Thymus (tissue), 11 donors: ENCODE results near the gene YDJC. TPM values are rescaled to one million over a fixed set of nuclear protein-coding genes. Genes with fewer than 3 reads are reported as not detected.
A peak's percentile ranks its signal among the peaks of the same experiment; 100 is the strongest.

Experiments used
- DNase-seq, 9 donors: peaks; one replicate each; pipeline ENCODE4 v3.0.0-alpha.2; 2013; ENCODE audit warnings: low spot score in 9 of 9, low read depth in 6 of 9, missing footprints in 1 of 9
- H3K27ac ChIP-seq, 2 donors: one replicate each; pipeline ENCODE4 v1.5.1; 2013; ENCODE audit warnings: control low read depth in 1 of 2, low read depth in 1 of 2, low read length in 1 of 2, mild to moderate bottlenecking in 1 of 2, moderate library complexity in 1 of 2
- H3K27me3 ChIP-seq, 2 donors: one replicate each; pipeline ENCODE4 v1.5.1; 2013; ENCODE audit warnings: low read length in 1 of 2; ENCODE audit not compliant: control insufficient read depth in 2 of 2, insufficient read depth in 1 of 2
- H3K36me3 ChIP-seq, 2 donors: one replicate each; pipeline ENCODE4 v1.5.1; 2013; ENCODE audit warnings: low read length in 1 of 2, mild to moderate bottlenecking in 1 of 2, moderate library complexity in 1 of 2; ENCODE audit not compliant: control insufficient read depth in 2 of 2, insufficient read depth in 2 of 2
- H3K4me1 ChIP-seq, 2 donors: one replicate each; pipeline ENCODE4 v1.5.1; 2013; ENCODE audit warnings: low read length in 2 of 2; ENCODE audit not compliant: control insufficient read depth in 2 of 2, insufficient read depth in 2 of 2
- H3K4me3 ChIP-seq, 2 donors: one replicate each; pipeline ENCODE4 v1.5.1; 2013; ENCODE audit warnings: low read length in 2 of 2, control low read depth in 1 of 2, mild to moderate bottlenecking in 1 of 2
- H3K9me3 ChIP-seq, 2 donors: one replicate each; pipeline ENCODE4 v1.5.1; 2013; ENCODE audit warnings: low read length in 1 of 2, mild to moderate bottlenecking in 1 of 2; ENCODE audit not compliant: control insufficient read depth in 2 of 2, insufficient read depth in 1 of 2
- WGBS: extraction: QIAGEN DNeasy Blood & Tissue Kit; methylation state at CpG from one replicate; pipeline ENCODE4 v1.1.7; 2013; 5-methylcytosine and 5-hydroxymethylcytosine counted together
- polyA plus RNA-seq: library from polyadenylated mRNA; stranded (reverse); fragments of 200-250 nt; gene quantifications from one replicate; pipeline ENCODE4 v1.2.3, GENCODE V29; 2013
- total RNA-seq: library from RNA; stranded (reverse); fragments of 120-200 nt; gene quantifications from one replicate; pipeline ENCODE4 v1.2.4, GENCODE V29; 2013
- donor health status: healthy.

Gene YDJC
- total and polyA plus RNA-seq, 2 donors, result 24.2 to 32.3 TPM

GRCh38 chr22:21657360-21658032 is 27.7 kb upstream of the YDJC start:
- Histone ChIP-seq H3K9me3 (no peaks in the 10 kb centered on the region), H3K27me3 (peaks cover 0 to 11% of the 10 kb centered on the region in 2 donors), H3K4me1 (peaks cover 10 to 27% of the 10 kb centered on the region in 2 donors), H3K27ac (no peak overlapping the region), H3K4me3 (peak overlapping the region; percentile 55 to 57), H3K36me3 (peaks cover 0 to 8% of the 10 kb centered on the region in 2 donors)
- DNase-seq, result peak in 6 of 9 donors; percentile 61 to 86 (median 73)
- WGBS, result 1% methylated on average over 79 of the region's 79 CpGs

DNA sequence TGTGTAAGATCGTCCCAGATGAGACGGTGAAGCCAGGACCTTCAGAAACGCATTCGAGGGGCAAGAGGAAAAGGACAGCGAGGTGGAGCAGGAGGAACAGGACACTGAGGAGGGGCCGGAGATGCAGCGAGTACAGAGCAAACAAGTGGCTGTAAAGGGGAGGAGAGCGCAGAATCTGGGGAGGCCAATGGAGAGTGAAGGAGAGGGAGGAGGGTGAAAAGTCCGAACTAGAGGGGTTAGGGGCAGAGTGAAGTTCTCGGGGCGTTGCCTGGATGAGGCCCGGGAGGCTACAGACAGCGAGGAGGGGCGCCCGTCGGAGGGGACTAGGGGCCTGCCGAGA is 27.2 kb upstream of the YDJC start:
- DNase-seq, result no peak
- Histone ChIP-seq H3K4me3 (peak overlapping the region; percentile 55 to 57), H3K27me3 (peaks cover 0 to 16% of the 10 kb centered on the region in 2 donors), H3K36me3 (peaks cover 0 to 8% of the 10 kb centered on the region in 2 donors), H3K27ac (no peak overlapping the region), H3K4me1 (peaks cover 12 to 33% of the 10 kb centered on the region in 2 donors), H3K9me3 (no peaks in the 10 kb centered on the region)
- WGBS, result 66% methylated on average over 17 of the region's 17 CpGs

DNA sequence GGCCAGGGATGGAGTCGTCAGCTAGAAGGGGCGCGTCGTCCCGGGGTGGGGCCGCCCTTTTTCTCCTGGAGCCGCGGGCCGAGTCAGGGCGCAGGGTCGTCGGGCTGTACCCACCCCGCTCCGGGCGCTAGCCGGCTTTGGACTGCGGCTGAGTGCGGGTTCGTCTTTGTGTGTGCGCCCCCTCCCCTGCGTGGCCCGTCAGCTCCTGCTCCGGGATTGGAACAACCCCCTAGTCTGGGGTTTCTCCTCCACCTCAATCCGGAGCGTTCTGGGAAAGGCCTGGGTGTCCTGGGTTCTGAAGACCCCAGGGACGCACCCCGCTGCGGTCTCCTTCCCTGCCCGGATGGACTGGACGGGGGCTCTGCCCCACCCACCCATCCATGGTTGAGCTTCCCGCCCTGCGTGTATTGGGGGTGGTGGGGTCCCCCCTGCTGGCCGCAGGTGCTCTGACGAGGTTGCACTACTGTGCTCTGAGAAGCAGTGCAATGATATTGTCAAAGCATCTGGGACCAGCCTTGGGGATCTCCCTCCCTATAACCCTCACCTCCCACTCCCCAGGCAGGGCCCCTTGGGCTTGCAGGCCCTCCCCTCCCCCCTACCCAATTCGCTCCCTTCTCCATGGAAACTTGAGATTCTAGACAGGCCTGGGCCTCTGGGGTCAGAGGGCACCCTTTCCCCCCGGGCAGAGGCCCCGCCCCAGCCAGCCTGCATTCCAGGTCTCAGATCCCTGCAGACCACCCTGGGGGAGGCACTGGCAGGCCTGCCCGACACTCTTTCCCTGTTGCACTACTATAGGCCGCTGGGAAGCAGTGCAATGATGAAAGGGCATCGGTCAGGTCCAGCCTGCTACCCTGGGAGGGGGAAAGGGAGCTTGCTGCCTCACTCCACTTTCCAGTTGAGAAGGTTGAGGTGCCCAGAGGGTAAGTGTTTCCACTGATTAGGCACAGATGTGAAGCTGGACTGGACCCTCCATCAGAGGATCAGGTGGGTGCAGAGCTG is 23.0 kb upstream of the YDJC start:
- Histone ChIP-seq H3K27ac (no peak overlapping the region), H3K4me1 (peaks cover 18 to 41% of the 10 kb centered on the region in 2 donors), H3K9me3 (no peaks in the 10 kb centered on the region), H3K4me3 (peak overlapping the region; percentile 46 to 65), H3K27me3 (peaks cover 0 to 14% of the 10 kb centered on the region in 2 donors), H3K36me3 (peaks cover 3 to 21% of the 10 kb centered on the region in 2 donors)
- DNase-seq, result peak in 1 of 9 donors; percentile 21
- 38% methylated on average over 40 of the region's 40 CpGs for WGBS

DNA sequence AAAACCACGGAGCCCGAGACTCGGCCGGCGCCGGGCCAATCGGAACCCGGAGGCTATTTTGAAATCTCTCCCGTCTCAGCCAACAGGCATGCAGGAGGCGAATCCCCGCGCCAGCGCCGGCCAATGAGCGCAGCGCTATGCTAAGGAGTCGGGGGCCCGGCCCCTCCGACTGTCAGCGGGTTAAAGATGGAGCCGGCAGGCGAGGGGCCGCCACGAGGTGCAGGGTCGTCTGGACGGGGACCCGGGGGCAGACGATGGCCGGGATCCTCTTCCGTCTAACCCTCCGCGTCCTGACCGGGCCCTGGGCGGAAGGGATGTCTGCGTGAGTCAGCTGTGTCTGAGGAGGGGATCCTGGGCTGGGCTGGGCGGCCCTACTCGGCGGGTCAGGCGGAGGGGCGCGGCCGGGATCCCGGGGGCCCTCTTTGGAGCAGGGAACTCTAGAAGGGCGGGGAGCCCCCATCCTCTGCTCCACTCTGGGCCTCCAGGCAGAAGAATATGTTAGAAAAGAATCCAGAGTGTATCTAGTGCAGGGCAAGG is 22.3 kb upstream of the YDJC start:
- Histone ChIP-seq H3K27me3 (peaks cover 0 to 11% of the 10 kb centered on the region in 2 donors), H3K4me3 (peak overlapping the region; percentile 46 to 65), H3K27ac (no peak overlapping the region), H3K36me3 (peaks cover 3 to 24% of the 10 kb centered on the region in 2 donors), H3K4me1 (peaks cover 16 to 35% of the 10 kb centered on the region in 2 donors), H3K9me3 (no peaks in the 10 kb centered on the region)
- under 1% methylated on average over 44 of the region's 44 CpGs for WGBS
- DNase-seq, result peak in 7 of 9 donors; percentile 76 to 93 (median 85)

- Histone ChIP-seq H3K27me3 (peaks cover 0 to 11% of the 10 kb centered on the region in 2 donors), H3K9me3 (no peaks in the 10 kb centered on the region), H3K27ac (peak overlapping the region in 1 of 2 donors; percentile 14), H3K36me3 (peaks cover 3 to 24% of the 10 kb centered on the region in 2 donors), H3K4me1 (peaks cover 14 to 30% of the 10 kb centered on the region in 2 donors), H3K4me3 (peak overlapping the region; percentile 46 to 65)
- no peak for DNase-seq
- WGBS, result under 1% methylated on average over 29 of the region's 29 CpGs
These were observed 21.7 kb upstream of the YDJC start for GRCh38 chr22:21651521-21652009.

DNA sequence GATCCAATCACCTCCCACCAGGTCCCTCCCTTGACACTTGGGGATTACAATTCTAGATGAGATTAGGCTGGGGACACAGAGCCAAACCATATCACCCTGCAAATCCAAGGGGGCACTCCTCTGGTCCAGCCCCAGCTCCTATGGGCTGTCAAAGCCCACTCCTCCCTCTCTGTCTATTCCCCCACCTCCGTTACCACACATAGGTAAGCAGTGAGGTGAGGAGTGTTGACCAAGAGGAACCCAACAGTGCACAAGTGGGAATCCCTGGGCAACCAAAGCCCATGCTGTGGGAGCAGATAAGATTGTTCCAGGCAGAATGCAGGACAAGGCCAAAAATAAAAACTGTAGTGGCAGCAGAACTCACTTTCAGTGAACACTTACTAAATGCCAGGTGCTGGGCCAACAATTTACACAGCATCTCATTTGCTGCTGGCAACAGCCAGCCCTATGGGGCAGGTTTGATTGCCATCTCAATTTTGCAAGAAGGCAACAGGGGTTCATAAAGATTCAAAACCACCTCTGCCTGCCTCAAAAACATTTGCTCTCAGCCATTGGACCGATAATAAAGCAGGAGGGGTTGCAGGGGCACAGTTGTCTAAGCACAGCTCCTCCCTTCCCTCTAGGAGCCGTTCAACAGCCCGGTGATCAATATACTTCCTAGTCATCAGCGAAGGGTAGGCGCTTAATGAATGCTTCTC is 21.1 kb upstream of the YDJC start:
- peaks cover 14 to 31% of the 10 kb centered on the region in 2 donors for H3K4me1 ChIP-seq
- H3K36me3 ChIP-seq, result peaks cover 8 to 28% of the 10 kb centered on the region in 2 donors
- peak overlapping the region in 1 of 2 donors; percentile 65 for H3K4me3 ChIP-seq
- peak overlapping the region in 1 of 2 donors; percentile 14 for H3K27ac ChIP-seq
- peak in 1 of 9 donors; percentile 24 for DNase-seq
- 18% methylated on average over 6 of the region's 6 CpGs for WGBS
- peaks cover 0 to 11% of the 10 kb centered on the region in 2 donors for H3K27me3 ChIP-seq
- H3K9me3 ChIP-seq, result no peaks in the 10 kb centered on the region

DNA sequence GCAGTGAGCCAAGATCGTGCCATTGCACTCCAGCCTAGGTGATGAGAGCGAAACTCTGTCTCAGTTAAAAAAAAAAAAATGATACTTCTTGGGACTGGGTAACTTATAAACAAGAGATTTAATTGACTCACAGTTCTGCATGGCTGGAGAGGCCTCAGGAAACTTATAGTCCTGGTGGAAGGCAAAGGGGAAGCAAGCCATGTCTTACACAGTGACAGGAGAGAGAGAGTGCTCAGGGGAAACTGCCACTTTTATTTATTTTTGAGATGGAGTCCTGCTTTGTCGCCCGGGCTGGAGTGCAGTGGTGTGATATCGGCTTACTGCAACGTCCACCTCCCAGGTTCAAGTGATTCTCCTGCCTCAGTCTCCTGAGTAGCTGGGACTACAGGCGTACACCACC is 20.5 kb upstream of the YDJC start:
- 98% methylated on average over 7 of the region's 7 CpGs for WGBS

More for the DNA sequence above, 20.5 kb upstream of the YDJC start:
- Histone ChIP-seq H3K36me3 (peaks cover 8 to 32% of the 10 kb centered on the region in 2 donors), H3K4me3 (no peak overlapping the region), H3K9me3 (no peaks in the 10 kb centered on the region), H3K27me3 (peaks cover 0 to 11% of the 10 kb centered on the region in 2 donors), H3K4me1 (peaks cover 14 to 31% of the 10 kb centered on the region in 2 donors), H3K27ac (no peak overlapping the region)
- no peak for DNase-seq
